T-helper 2 cell (primary cell): ENCODE data around the gene GID8.

Experiments
- DNase-seq, 5 experiments: peaks; one replicate each; pipeline versions ENCODE4 v3.0.0 to v3.0.0-alpha.2; 2012 to 2022
- total RNA-seq, 2 donors: gene quantifications; one replicate each; lab custom pipeline; 2026; lab: John Stamatoyannopoulos, UW

Gene GID8
- 48.6 to 51.8 reads per million in 2 donors for total RNA-seq

GRCh38 chr20:62938105-62938888 lies at the start of gene GID8:
TSS of gene GID8 (plus strand) at chr20:62938147. CDS start at chr20:62941503, 3,356 bp downstream.
- DNase-seq, result peak in 1 of 5 experiments; percentile 28

- no peak for DNase-seq
Measured at GRCh38 chr20:62888406-62888805, 49.5 kb upstream of the GID8 start.

GRCh38 chr20:62888910-62889309 lies 49.0 kb upstream of the GID8 start:
- DNase-seq, result no peak

- DNase-seq, result no peak
Measured at GRCh38 chr20:62889411-62889810, 48.5 kb upstream of the GID8 start.

- DNase-seq, result no peak
Measured at GRCh38 chr20:62889871-62890270, 48.1 kb upstream of the GID8 start.

DNA sequence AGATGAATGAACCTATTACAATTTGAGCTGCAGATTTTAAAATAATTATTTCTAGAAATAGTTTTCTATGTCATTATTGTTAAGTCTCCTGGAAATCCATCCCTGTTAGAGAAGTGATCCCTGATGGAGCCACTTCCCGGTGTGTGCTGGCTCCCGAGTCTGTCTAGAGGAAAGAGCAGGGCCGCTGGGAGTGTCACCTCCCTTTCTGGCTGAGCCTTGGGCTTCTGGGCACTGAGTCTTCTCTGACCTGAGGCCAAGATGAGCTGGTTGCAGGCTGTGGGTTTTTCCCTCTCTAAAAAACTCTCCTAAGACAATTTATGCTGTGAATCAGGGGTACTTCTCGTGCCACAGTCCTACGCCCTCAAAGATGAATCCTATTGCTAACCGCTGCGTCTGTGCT lies 47.5 kb upstream of the GID8 start:
- DNase-seq, result no peak

GRCh38 chr20:62891111-62891510 lies 46.8 kb upstream of the GID8 start:
- DNase-seq, result peak in 1 of 5 experiments; percentile 66

- DNase-seq, result peak in 1 of 5 experiments; percentile 27
Measured at GRCh38 chr20:62892348-62893304, 45.3 kb upstream of the GID8 start.

DNA sequence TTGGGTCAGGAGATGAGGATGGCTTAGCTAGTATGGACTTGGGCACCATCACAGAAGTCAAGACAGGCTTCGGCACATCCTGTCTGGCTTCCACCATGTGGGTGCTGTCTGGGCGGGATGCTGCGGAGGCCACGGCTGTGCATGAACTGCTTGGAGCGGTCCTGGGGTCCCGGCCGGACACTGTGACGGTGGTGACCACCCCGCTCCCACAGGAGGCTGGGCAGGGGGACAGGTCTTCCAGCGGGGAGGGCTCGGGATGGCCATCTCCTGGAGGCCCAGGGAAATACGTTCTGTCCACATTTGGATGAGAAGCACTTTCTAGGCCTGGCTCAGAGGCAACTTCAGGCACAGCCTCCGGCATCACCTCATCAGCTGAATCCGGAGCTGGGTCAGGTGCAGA lies 44.2 kb upstream of the GID8 start:
- no peak for DNase-seq

DNA sequence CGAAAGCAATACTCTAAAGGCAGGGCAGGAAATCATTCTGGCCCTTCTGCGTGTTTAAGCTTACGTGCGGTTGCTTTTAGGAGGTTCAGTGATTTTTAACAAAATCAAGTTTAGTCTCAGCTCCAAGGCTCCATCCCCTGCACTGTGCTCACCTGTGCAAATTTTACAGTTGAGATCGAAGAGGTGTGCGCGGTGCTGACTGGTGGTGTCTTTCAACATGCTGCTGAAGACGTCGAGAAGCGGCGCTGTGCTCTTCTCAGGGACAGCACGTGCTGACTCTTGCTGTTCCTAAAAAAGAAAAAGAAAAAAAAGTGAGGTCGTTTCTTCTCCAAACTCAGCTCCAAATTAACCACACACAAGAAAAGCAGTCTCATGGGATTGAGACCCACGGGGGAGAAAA lies 43.7 kb upstream of the GID8 start:
- no peak for DNase-seq

- no peak for DNase-seq
Measured at GRCh38 chr20:62895539-62895938, 42.4 kb upstream of the GID8 start.

- no peak for DNase-seq
Measured at GRCh38 chr20:62896526-62896925, 41.4 kb upstream of the GID8 start.

DNA sequence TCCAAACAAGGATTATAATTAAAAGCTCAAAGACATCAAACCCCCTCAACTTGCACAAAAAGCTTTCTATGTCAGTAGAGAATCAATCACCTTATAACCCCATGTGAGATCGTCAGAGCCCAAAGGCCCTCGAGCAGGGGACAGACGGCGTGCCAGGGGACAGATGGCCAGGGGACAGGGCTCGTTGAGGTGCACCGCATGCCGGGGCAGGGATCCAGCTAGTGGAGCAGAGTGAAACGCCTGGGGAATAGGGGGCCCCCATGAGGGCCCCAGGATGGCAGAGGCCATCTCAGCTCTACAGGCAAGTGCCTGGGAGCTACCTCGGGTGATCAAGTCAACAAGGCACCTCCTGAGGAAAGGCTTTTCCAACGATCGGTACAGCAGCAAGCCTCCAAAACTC lies 40.3 kb upstream of the GID8 start:
- no peak for DNase-seq

- no peak for DNase-seq
Measured at GRCh38 chr20:62898093-62898964, 39.6 kb upstream of the GID8 start.

DNA sequence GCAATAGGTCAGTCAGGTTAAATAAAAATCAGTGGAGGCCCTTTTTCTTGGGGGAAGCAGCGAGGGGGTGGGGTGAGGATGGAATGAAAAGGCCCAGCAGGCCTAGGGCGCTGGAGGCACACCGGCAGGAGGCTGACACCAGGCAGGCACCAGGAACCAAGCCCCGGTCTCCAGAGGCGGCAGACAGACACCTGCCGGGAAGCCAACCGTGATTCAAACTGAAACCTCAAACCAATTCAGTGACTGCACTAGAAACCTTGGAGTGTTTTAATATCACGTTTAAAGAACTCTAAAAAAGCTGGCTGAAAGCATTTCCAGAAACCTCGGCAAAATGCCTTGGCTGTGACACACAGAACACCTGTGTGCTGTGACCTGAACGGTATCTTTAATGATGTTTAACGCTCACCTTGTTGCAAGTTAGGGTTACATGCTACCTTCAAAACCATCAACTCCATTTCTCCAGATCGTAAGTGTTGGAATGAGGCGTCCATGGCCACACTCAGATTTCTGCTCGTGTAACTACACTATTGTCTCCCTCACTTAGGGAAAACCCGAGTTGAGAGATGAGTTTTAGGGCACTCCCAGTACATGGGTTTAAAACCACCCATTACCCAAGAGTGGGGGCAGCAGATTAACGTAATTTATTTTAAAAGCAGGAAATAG lies 38.8 kb upstream of the GID8 start:
- DNase-seq, result peak in 2 of 5 experiments; percentile 21 to 77

DNA sequence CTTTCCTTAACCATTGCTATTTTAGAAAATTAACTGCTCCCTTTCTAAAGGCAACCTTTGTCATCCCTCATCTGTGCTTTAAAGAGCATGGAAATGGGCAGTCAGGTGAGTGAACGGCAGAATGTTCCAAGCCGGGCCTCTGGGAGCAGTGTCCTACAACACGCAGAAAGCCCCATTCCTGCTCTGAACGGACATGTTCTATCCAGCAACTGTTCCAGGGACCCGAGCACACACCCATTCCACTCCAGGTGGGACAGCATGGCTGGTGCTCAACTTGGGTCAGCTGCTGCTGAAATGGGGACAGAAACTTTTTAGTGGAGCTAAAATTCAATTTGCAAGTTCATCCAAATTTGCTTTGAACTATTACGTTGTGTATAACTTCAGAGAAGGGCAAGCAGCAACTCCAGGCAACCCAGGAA lies 38.3 kb upstream of the GID8 start:
- DNase-seq, result no peak

DNA sequence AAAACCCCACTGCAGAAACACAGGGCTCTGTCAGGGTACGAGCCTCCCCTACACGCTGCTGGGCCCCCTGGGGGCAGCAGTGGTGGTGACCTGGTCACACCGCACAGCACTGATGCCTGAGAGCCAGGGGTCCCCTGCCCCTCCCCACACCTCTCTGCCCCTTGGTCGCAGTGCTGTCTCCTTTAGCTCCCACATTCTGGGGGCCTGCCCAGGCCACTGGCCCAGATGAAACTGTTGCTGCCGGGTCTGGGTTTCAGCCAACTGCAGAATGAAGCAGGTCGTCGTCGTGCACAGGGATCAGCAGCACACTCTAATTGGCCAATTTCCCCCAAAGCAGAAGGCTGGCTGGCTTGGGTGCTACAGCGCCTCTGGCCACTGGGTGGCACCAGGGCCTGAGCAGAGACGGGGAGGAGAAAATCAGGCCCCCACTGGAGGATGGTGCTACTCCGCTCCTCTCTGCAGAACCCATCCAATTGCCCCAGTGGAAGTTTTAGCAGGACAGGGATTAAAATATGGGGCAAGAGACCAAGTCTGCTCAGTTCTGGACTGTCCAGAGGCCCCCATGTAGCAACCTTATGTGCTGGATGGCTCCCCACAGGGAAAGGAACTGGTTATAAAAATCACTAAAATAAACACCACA lies 37.8 kb upstream of the GID8 start:
- DNase-seq, result peak; percentile 43 to 82 (median 65)

DNA sequence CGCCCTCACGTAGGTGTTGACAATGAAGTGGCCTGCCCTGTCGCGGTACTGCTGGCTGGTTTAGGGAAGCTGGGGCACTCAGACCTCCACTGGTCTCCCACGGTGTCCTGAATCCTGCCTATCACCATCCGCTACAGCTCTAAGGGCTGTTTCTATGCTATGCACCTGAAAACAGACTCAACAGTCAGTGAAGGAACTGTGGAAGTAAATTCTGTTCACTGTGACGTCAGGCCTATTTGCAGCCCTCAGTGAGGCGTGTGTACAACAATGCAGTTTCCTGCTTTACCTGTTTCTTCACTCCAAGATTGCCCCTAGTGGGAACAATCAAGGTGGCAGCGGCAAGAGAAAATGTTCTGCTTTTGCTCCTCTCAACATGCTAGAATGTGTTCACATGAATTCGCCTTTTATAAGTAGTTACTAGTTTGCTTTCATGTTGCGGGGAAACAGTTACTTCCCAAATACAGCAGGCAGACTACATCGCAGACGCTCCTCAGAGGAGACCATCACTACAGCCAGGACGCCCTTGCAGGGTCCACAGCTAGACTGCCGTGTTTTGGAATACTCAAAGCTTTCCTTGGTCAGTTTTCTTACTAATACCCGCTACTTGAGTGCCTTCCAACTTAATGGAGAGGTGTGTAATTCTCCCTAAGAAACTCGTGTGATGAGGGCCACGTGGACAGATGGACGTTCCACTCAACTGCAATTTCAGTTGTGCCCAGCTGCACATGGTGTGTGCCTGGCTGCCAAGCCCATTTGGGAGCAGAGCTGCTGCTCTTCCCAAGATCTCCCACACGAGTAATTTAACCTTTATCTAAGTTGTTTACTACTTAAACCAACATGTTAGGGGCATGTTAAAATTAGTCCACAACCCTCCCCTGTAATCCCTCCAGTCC lies 37.0 kb upstream of the GID8 start:
- peak in 1 of 5 experiments; percentile 45 for DNase-seq

- no peak for DNase-seq
Measured at GRCh38 chr20:62901891-62902290, 36.1 kb upstream of the GID8 start.

DNA sequence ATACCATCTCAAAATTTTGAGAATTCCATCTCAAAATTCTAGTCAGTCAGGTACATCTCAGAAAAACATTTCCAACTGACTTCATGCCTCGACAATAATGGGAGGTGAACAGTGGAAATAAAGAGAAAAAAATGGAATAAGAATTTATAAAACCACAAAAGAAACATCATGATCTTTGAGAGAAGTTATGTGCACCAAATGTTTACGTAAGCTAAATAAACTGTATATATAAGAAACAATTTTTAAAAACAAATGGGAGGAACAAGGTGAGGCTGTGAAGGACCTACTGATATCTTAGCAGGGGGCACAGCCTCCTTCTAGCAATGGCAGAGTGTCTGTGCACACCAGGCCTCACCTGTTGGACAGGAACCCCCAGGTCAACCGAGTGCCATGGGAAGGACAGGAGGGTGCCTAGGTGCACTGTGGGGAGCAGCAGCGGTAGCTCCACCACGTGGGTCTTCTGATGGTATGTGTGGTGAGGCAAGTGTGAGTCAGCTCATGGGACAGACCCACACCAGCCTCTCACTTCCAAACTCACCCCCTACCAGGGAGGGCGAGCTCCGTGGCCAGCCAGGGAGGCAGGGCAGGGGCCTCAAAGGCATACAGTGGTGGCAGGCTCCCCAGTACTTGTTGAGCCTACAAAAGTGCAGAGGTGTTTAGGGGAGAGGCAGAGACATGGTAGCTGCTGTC lies 34.9 kb upstream of the GID8 start:
- DNase-seq, result no peak
